ENCODE measurements around the gene ZDHHC14.
"Not testable (repeated sequence)": the region's sequence is repeated elsewhere in the genome, so short reads cannot be mapped to it uniquely, and the experiment has no call there.

ZDHHC14 gene

DNA sequence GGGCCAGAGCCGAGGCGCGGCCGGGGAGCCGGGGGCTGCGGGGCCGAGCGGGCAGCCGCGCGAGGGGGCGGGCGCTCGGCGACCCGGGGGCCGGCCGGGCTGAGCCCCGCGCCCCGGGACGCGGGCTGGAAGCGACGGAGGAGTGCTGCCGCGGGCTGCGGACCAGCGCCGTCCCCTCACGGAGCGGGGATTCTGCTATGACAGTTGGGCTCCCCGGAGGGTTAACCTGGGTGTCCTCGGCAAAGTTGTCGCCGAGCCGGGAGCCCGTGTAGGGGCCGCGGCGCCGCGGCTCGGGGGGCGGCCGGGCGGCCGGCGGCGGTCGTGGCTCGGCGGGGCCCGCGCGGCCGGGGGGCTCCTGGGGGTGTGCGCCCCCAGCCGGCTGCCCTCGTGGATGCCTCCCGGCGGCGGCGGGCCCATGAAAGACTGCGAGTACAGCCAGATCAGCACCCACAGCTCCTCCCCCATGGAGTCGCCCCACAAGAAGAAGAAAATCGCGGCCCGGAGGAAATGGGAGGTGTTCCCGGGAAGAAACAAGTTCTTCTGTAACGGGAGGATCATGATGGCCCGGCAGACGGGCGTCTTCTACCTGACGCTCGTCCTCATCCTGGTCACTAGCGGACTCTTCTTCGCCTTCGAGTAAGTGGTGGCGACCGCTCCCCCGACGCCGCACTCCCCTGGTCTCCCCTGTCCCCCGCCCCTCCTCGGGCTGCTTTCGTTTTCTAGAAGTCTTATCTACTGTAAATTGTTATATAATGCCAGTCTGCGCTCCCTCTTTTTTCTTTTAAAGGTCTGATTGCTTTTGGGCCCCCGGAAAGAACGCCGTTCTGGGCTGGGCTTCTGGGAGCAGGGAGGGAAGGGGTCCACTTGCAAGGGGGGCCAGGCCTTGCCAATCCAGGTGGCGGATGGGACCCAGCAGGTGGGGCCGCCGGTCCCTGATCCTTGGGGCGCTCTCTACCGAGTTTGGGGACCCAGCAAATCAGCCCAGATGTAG is 936 bp downstream of the ZDHHC14 start:
- peak; percentile 62 for DNase-seq

DNA sequence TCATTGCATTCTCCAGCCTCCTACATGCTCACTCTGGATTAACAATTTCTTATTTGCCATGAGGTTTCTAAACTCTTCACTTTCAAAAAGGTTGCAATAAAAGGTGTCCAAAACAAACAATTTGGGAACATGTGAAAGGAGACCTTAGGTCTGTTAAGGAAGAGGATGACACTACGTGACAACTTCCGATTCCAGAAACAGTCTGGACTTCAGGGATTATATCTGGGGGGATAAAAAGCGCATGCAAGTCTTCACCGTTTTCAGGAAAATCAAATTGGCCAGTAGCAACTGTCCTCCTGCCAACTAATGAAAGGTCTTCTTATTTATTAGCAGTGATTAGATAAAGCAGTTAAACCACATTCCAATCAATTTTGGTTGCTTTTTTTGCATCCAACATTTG is 1.8 kb downstream of the ZDHHC14 start:
- no peak for DNase-seq

DNA sequence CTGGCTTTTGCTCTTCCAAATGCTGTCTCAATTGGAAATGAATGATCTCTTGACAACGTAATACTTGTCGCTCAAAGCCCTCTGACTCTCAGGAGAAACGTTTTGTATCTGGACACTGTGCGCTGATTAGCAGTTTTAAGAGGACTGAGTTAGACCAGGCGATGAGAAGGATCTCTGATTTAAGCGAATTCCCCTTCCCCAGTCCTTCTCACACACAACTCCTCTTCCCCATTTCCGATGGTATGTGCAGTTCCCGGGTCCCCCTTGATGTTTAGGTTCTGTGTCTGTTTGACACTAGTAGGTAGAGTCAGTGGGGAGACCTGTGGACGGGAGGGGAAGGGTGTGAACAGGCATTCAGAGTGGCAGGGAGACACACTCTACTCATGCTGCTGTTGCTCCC is 2.5 kb downstream of the ZDHHC14 start:
- DNase-seq: no peak

DNA sequence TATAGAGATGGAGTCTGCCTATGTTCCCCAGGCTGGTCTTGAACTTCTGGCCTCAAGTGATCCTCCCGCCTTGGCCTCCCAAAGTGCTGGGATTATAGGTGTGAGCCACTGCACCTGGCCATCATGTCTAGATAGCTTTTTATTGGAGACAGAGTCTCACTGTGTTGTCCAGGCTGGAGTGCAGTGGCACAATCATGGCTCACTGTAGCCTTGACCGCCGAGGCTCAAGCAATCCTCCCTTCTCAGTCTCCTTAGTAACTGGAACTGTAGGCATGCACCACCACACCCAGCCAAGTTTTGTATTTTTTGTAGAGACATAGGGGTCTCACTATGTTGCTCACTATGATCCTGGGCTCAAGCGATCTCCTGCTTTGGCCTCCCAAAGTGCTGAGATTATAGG is 4.0 kb downstream of the ZDHHC14 start:
- DNase-seq: not testable (repeated sequence)

DNA sequence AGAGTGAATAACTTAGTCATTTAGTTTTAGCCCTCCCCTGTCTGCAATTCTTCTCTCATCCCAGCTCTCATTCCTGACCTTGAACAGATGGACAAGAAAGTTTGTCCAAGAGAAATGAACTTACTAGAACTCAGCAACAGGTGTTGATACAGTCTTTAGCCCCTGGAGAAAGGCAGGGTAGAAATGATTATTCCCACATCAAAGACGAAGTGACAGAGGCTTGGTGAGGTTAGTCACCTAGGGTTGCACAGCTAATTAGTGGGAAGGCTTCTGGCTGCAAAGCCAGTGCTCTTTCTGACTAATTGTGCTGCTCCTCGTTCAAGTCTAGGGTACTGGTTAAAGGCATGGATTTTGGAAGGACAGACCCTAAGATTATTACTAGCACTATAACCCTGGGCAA is 4.5 kb downstream of the ZDHHC14 start:
- DNase-seq: no peak

DNA sequence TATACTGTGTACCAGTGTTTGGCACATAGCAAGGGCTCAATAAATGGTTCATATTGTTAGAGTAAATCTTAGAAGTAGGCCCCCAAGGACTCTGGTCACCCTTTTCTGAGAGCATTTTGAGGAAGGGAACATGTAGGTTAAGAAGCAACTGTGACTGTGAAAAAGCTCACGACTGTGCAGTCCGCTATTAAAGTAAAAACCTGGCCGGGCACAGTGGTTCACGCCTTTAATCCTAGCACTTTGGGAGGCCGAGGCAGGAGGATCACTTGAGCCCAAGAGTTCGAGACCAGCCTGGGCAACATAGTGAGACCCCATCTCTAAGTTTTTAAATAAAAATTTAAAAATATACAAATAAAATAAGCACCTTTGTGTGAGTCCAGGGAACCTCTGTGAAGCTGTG is 5.0 kb downstream of the ZDHHC14 start:
- no peak for DNase-seq

DNA sequence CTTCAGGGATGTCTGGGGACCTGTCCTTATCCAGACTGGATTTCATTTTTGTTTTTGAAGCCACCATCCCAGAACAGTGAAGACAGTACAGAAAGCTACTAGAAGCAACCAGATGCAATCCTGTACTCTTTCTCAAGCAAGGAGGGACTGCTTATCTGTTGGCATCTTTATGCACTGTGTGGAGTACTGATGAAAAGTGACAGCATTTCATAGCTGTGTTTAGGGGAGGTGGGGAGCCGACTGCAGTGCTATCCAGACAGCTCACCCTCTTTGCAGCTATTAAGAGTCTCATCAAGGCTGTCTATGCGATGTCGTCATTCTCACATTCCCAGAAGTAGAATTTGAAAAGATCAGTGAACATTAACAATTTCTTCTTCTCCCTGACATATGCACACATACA is 5.5 kb downstream of the ZDHHC14 start:
- DNase-seq: no peak

GRCh38 chr6:157388924-157389323 is 7.9 kb downstream of the ZDHHC14 start:
- DNase-seq: no peak

DNA sequence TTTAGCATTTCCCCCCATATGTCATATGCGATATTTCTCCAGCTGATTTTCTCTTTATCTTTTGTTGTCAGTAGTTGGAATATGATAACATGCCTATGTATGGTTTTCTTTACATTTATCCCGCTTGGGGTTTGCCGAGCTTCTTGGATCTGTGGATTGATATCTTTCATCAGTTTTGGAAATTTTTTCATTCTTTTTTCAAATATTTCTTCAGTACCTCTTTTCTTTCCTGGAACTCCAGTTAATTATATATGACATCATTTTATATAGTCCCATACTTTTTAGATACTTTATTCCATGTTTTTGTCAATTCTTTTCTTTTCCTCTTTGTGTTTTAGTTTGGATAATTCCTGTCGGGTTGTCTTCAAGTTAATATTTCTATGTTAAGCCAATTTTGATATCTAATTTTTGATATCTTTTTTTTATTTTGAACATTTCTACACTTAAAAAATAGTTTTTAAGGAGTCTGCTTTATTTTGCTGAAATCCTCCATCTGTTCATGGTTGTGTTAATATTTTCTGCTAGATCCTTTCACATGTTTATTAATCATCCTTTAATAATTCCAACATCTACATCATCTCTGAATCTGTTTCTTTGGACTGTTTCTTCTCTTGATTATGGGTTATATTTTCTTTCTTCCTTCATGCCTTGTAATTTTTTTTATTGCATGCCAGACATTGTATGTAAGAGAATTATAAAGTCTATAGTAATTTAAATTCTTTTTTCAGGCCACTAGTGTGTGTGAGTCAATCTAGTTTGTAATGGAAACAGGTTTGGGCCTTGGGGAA is 9.5 kb downstream of the ZDHHC14 start:
- no peak for DNase-seq

- DNase-seq: no peak
Observed at GRCh38 chr6:157392927-157393668, 12.1 kb downstream of the ZDHHC14 start.

DNA sequence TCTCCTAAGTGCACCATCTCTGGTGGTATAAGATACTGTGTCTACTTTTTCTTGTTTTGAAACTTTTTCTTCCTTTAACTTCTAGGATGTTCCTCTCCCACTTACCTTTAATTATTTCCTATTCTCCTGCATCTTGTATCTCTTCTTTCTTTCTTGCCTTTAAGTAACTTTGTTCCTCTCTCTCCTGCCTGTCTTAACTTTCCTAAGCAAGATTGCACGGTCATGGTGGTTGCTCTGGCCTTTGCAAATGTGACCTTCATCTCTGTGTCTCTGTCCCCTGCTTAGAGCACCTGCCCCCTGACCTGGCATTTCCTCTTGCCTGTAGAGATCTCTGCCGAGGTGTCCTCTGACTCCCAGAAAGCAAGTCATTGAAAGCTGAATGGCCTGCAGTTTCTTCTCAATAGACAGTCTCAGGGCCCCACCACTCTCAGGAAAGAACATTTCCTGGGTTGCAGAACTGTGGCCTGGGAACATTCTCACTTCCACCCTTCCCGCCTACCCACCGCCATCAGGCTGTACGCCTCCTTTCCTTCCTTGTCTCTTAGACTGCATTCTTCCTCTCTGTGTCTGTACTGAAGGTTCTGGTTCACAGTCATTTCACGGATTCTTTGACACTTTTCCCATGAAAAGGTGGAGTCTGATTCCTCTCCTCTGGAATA is 12.8 kb downstream of the ZDHHC14 start:
- DNase-seq: no peak

DNA sequence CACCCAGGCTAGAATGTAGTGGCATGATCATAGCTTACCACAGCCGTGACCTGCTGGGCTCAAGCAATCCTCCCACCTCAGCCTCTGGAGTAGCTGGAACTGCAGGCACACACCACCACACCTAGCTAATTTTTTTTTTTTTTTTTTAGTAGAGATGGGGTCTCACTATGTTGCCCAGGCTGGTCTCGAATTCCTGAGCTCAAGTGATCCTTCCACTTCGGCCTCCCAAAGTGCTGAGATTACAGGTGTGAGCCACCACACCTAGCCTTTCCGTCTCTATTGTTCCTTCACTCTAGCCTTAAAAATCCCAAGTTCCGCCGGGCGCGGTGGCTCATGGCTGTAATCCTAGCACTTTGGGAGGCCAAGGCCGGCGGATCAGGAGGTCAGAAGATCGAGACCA is 14.2 kb downstream of the ZDHHC14 start:
- not testable (repeated sequence) for DNase-seq

DNA sequence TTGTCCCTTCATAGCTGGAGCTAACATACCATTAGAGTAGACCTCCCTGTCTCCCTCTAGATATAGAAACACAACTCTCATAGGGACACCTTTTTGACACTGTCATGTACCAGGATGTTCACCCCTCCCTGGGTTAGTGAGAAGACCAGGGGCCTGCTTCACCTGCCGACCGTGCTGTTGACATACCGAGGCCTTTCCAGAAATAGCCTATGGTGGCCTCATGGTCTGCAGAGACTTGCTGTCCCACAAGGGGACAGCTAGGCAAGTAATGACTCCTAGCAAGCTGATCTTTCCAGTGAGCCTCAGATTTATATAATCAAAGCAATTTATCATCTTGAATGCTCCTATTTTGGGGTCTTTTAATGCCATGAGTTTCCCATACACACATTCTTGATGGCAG is 15.0 kb downstream of the ZDHHC14 start:
- no peak for DNase-seq

- no peak for DNase-seq
Observed at GRCh38 chr6:157397660-157398059, 16.7 kb downstream of the ZDHHC14 start.

- DNase-seq: no peak
Observed at GRCh38 chr6:157398151-157398550, 17.2 kb downstream of the ZDHHC14 start.

GRCh38 chr6:157400676-157401075 is 19.7 kb downstream of the ZDHHC14 start:
- DNase-seq: no peak

DNA sequence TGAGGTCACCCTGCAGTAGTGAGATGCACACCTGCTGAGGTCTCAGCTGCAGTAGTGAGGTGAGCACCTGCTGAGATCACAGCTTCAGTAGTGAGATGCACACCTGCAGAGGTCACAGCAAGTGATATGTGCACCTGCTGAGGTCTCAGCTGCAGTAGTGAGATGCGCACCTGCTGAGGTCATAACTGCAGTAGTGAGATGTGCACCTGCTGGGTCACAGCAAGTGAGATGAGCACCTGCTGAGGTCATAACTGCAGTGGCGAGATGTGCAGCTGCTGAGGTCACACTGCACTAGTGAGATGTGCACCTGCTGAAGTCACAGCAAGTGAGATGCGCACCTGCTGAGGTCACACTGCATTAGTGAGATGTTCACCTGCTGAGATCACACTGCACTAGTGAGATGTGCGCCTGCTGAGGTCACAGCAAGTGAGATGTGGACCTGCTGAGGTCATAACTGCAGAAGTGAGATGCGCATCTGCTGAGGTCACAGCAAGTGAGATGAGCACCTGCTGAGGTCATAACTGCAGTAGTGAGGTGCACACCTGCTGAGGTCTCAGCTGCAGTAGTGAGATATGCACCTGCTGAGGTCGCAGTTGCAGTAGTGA is 20.8 kb downstream of the ZDHHC14 start:
- DNase-seq: no peak

DNA sequence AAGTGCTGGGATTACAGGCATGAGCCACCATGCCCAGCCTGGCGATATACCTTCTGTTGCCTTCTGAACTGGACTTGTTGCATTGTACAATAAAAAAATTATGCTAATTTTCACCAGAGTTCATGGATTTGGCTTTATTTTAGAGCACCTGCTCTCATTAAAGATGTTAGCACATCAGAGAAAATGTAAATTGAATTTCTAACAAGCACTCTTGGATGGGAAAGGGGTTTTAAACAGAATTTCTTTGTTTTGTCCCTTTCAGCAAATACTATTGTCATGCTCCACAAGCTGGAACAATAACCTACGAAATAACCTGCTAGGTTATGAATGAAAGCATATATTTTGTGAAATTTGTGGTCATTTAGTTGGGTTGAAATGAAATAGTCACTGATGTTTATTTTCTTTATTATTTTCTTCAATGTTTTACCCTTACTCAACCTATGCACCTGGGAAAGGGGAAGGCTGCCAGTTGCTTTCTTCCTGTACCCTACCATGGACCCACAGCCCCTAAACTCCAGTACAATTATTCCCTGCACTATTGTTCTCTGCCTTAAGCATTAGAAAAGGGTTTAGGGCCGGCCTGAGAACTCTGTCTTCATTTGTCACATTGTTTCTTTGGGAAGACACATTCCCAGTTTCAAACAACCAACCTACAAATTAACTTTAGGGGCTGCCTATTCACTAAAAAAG is 22.2 kb downstream of the ZDHHC14 start:
- DNase-seq: no peak

DNA sequence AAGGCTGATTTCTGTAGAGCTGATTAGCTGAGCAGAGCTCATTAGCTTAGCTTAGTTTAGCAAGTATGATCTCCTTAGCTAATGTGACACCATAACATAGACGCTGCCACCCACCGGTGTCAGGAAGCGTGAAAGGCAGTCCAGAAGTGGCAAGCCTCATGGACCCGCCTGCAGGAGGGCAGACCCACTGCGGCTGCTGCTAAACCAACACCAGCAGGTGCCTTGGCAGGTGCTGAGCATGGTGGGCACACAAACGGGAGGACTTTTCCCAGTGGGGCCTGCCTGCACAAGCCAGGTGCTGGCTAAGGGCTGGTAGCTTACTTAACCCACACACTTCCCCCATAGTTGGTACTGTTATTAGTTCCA is 22.7 kb downstream of the ZDHHC14 start:
- DNase-seq: no peak

DNA sequence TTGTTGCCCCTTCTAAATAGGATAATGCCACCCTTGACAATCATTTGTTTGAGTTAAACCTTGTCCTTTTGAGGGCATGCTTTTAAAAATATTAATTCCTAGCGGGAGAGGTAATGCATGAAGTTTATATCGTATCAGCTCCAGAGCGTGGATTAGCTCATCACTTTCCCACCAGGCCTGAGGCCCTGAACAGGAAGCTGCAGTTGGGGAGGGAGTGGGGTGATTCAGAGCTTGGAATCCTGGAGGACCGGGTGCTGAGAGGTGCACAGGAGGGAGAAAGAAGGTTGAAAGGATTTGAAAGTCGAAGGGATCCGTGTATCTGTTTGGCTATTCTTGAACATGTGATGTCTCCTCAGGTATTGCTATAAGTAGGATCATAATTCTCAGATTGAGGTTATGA is 25.0 kb downstream of the ZDHHC14 start:
- no peak for DNase-seq

- DNase-seq: no peak
Observed at GRCh38 chr6:157406661-157407060, 25.7 kb downstream of the ZDHHC14 start.

- DNase-seq: no peak
Observed at GRCh38 chr6:157407646-157408045, 26.7 kb downstream of the ZDHHC14 start.
